CD14-positive monocyte (primary cell): ENCODE results near the gene BLMH. TPM values are rescaled to one million over a fixed set of nuclear protein-coding genes. Genes with fewer than 3 reads are reported as not detected.

ENCODE experiments used
- DNase-seq, 3 donors: peaks; one replicate each; pipeline ENCODE4 v3.0.0-alpha.2; 2011 to 2022
- H2AFZ ChIP-seq: 2 replicates; pipeline ENCODE4 v1.6.0; 2012; ENCODE audit warnings: mild to moderate bottlenecking, low read depth, low read length, inconsistent platforms; ENCODE audit not compliant: insufficient read depth, poor library complexity, severe bottlenecking
- H3K27ac ChIP-seq, 2 donors: 1 replicate in 1 of 2; 2 replicates in 1 of 2; pipeline ENCODE4 v1.5.1; 2012 to 2013; ENCODE audit warnings: low read length in 2 of 2, control low read depth in 1 of 2, inconsistent platforms in 1 of 2, low read depth in 1 of 2, mild to moderate bottlenecking in 1 of 2
- H3K27me3 ChIP-seq, 2 donors: one replicate each; pipeline versions ENCODE4 v1.6.0 to v1.6.1; 2011 to 2013; ENCODE audit warnings: low read length in 2 of 2; ENCODE audit not compliant: control insufficient read depth in 2 of 2, insufficient read depth in 2 of 2
- H3K36me3 ChIP-seq, 2 donors: replicated peaks in 1 of 2; 1 replicate in 1 of 2; 2 replicates in 1 of 2; pipeline versions ENCODE4 v1.5.1 to v1.6.1; 2012 to 2013; ENCODE audit warnings: low read length in 2 of 2, control low read depth in 1 of 2, inconsistent platforms in 1 of 2, mild to moderate bottlenecking in 1 of 2; ENCODE audit not compliant: insufficient read depth in 2 of 2, control insufficient read depth in 1 of 2
- H3K4me1 ChIP-seq, 2 donors: 1 replicate in 1 of 2; 2 replicates in 1 of 2; pipeline versions ENCODE4 v1.5.1 to v1.6.1; 2012 to 2013; ENCODE audit warnings: low read length in 2 of 2, control low read depth in 1 of 2, inconsistent platforms in 1 of 2, mild to moderate bottlenecking in 1 of 2, moderate library complexity in 1 of 2; ENCODE audit not compliant: insufficient read depth in 2 of 2, control insufficient read depth in 1 of 2
- H3K4me2 ChIP-seq: replicated peaks from 2 replicates; pipeline ENCODE3; 2012; ENCODE audit warnings: low read length, moderate library complexity, mild to moderate bottlenecking; ENCODE audit not compliant: poor library complexity, severe bottlenecking; ENCODE audit errors: extremely low read depth
- H3K4me3 ChIP-seq, 3 experiments: fragments of 200-600 bp in 1 of 3; sonication (generic) in 1 of 3; replicated peaks in 1 of 3; 1 replicate in 2 of 3; 2 replicates in 1 of 3; pipeline ENCODE4 v1.5.1; 2011 to 2013; ENCODE audit warnings: low read length in 3 of 3, mild to moderate bottlenecking in 3 of 3, control low read depth in 2 of 3, low read depth in 2 of 3, inconsistent platforms in 1 of 3, moderate library complexity in 1 of 3
- H3K79me2 ChIP-seq: 2 replicates; pipeline ENCODE4 v1.6.0; 2012; ENCODE audit warnings: mild to moderate bottlenecking, control low read depth, inconsistent platforms, low read length, moderate library complexity; ENCODE audit not compliant: insufficient read depth
- H3K9ac ChIP-seq: 2 replicates; pipeline ENCODE4 v1.6.0; 2017; ENCODE audit warnings: low read length, mild to moderate bottlenecking; ENCODE audit not compliant: insufficient read depth, poor library complexity, severe bottlenecking
- H3K9me3 ChIP-seq, 2 donors: replicated peaks in 1 of 2; 1 replicate in 1 of 2; 2 replicates in 1 of 2; pipeline versions ENCODE4 v1.5.1 to v1.6.1; 2012 to 2013; ENCODE audit warnings: low read length in 2 of 2, control low read depth in 1 of 2; ENCODE audit not compliant: control insufficient read depth in 1 of 2, insufficient read depth in 1 of 2
- H4K20me1 ChIP-seq: 2 replicates; pipeline ENCODE4 v1.6.0; 2012; ENCODE audit warnings: mild to moderate bottlenecking, low read length, control low read depth, moderate library complexity; ENCODE audit not compliant: insufficient read depth
- H3K27ac Mint-ChIP-seq, 7 donors: one replicate each; pipeline ENCODE4 v1.8.0; 2020; ENCODE audit warnings: mild to moderate bottlenecking in 7 of 7, mixed read lengths in 7 of 7, moderate library complexity in 6 of 7, inconsistent platforms in 2 of 7
- H3K27me3 Mint-ChIP-seq, 3 donors: one replicate each; pipeline ENCODE4 v1.8.0; 2021 to 2022; ENCODE audit warnings: low read depth in 3 of 3, mild to moderate bottlenecking in 3 of 3, mixed read lengths in 3 of 3, moderate library complexity in 3 of 3, inconsistent platforms in 1 of 3
- H3K36me3 Mint-ChIP-seq, 2 donors: one replicate each; pipeline ENCODE4 v1.8.0; 2020; ENCODE audit warnings: mixed read lengths in 2 of 2, inconsistent platforms in 1 of 2, mild to moderate bottlenecking in 1 of 2
- H3K4me1 Mint-ChIP-seq: one replicate; pipeline ENCODE4 v1.8.0; 2020; ENCODE audit warnings: mild to moderate bottlenecking, mixed read lengths
- H3K4me3 Mint-ChIP-seq, 2 donors: one replicate each; pipeline ENCODE4 v1.8.0; 2020; ENCODE audit warnings: mild to moderate bottlenecking in 2 of 2, mixed read lengths in 2 of 2, moderate library complexity in 1 of 2
- H3K9me3 Mint-ChIP-seq, 7 donors: one replicate each; pipeline ENCODE4 v1.8.0; 2020 to 2022; ENCODE audit warnings: mixed read lengths in 7 of 7, mild to moderate bottlenecking in 6 of 7, moderate library complexity in 6 of 7, inconsistent platforms in 2 of 7
- WGBS: methylation state at CpG from one replicate; pipeline ENCODE4 v1.1.5; 2013; ENCODE audit warnings: missing lambda C conversion rate; ENCODE audit not compliant: insufficient coverage; 5-methylcytosine and 5-hydroxymethylcytosine counted together
- intact Hi-C, 2 donors: fragments of 100-400 bp; cut with micrococcal nuclease; formaldehyde crosslinking; loops; one replicate each; pipeline versions ENCODE4 v1.15.0 to v1.15.1; 2023
- polyA plus RNA-seq, 3 donors: library from polyadenylated mRNA; depleted of rRNA in 1 of 3; unstranded in 2 of 3; stranded (reverse) in 1 of 3; fragments of 300-500 nt in 2 of 3; fragments of >200 nt in 1 of 3; fragmentation: Illumina TruSeq in 2 of 3; gene quantifications; 1 replicate in 2 of 3; 2 replicates in 1 of 3; pipeline ENCODE4 v1.2.3, GENCODE V29; 2012 to 2021
- TF ChIP-seq, protein P1 (sequence below): fragments of 200-600 bp; IDR thresholded peaks from one replicate; pipeline ENCODE4 v1.8.0; 2022; ENCODE audit warnings: antibody characterized with exemption, mild to moderate bottlenecking

Gene BLMH
- polyA plus RNA-seq, 3 donors, result 6.6 to 10.8 (median 10.4) TPM

DNA sequence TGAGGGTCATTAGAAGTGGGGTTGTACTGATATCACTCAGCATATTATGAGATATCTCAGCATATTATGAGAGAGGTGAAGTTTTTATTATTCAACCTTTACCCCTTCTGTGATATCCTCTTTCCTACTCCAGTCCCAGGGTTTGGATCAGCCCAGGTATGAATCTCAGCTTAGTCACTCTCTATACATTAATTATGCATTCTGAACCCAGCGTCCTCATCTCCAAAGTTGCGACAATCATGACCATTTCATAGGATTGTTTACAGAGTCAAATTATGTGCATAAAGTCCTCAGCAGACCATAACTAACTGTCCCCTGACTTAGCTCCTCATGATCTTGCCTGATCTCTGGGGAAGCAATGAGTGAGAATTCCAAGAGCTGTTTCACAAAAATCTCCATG lies 20.5 kb upstream of the BLMH start:
- WGBS, result no CpG with 5 or more reads among the region's 2 CpGs
- Histone ChIP-seq H3K9me3 (no peaks in the 10 kb centered on the region), H3K27me3 (no peaks in the 10 kb centered on the region), H3K36me3 (no peaks in the 10 kb centered on the region), H3K4me2 (no peak overlapping the region), H3K27ac (no peak overlapping the region), H2AFZ (no peak overlapping the region), H3K4me1 (peaks cover 7 to 9% of the 10 kb centered on the region in 2 donors), H3K4me3 (no peak overlapping the region), H3K79me2 (no peaks in the 10 kb centered on the region), H4K20me1 (no peaks in the 10 kb centered on the region), H3K9ac (no peak overlapping the region)
- H3K27me3 Mint-ChIP-seq, result peaks cover 0 to 2% (median 1%) of the 10 kb centered on the region in 3 donors
- no peak overlapping the region for H3K27ac Mint-ChIP-seq
- no peak for DNase-seq
- H3K4me1 Mint-ChIP-seq, result peaks cover 8% of the 10 kb centered on the region
- no peak overlapping the region for H3K4me3 Mint-ChIP-seq
- TF ChIP-seq, protein P1, sequence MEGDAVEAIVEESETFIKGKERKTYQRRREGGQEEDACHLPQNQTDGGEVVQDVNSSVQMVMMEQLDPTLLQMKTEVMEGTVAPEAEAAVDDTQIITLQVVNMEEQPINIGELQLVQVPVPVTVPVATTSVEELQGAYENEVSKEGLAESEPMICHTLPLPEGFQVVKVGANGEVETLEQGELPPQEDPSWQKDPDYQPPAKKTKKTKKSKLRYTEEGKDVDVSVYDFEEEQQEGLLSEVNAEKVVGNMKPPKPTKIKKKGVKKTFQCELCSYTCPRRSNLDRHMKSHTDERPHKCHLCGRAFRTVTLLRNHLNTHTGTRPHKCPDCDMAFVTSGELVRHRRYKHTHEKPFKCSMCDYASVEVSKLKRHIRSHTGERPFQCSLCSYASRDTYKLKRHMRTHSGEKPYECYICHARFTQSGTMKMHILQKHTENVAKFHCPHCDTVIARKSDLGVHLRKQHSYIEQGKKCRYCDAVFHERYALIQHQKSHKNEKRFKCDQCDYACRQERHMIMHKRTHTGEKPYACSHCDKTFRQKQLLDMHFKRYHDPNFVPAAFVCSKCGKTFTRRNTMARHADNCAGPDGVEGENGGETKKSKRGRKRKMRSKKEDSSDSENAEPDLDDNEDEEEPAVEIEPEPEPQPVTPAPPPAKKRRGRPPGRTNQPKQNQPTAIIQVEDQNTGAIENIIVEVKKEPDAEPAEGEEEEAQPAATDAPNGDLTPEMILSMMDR, result no peak
- no peaks in the 10 kb centered on the region for H3K36me3 Mint-ChIP-seq
- no peaks in the 10 kb centered on the region for H3K9me3 Mint-ChIP-seq
- intact Hi-C loops, result no loop called here

DNA sequence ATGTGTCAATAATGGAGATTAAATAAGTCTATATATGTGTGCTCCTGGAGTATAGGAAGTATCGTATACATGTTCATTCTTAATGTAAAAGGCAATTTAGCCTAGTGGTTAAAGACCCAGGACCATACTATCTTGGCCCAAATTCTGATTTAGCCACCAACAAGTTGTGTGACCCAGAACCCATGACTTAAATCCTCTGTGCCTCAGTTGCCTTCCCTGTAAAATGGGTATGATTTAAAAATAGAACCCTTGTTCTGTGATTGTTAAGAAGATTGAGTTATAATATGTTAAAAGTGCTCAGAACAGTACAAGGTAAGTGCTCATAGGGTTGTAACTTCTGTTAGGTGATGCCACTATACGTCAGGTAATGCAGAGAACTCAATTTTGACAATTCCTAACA lies 18.8 kb upstream of the BLMH start:
- Histone ChIP-seq H4K20me1 (no peaks in the 10 kb centered on the region), H3K4me1 (no peaks in the 10 kb centered on the region), H3K4me3 (no peak overlapping the region), H3K9me3 (no peaks in the 10 kb centered on the region), H3K27ac (no peak overlapping the region), H3K27me3 (no peaks in the 10 kb centered on the region), H3K4me2 (no peak overlapping the region), H2AFZ (no peak overlapping the region), H3K79me2 (no peaks in the 10 kb centered on the region), H3K9ac (no peak overlapping the region), H3K36me3 (no peaks in the 10 kb centered on the region)
- no CpG with 5 or more reads among the region's 2 CpGs for WGBS
- H3K36me3 Mint-ChIP-seq, result no peaks in the 10 kb centered on the region
- H3K27me3 Mint-ChIP-seq, result peaks cover 0 to 4% (median 3%) of the 10 kb centered on the region in 3 donors
- no peak for DNase-seq
- intact Hi-C loops, result no loop called here
- TF ChIP-seq, protein P1, result no peak
- no peak overlapping the region for H3K27ac Mint-ChIP-seq
- no peaks in the 10 kb centered on the region for H3K9me3 Mint-ChIP-seq
- H3K4me1 Mint-ChIP-seq, result no peaks in the 10 kb centered on the region
- no peak overlapping the region for H3K4me3 Mint-ChIP-seq
